Measurements from ENCODE around the gene PRDM8.
"Not testable (repeated sequence)": the region's sequence is repeated elsewhere in the genome, so short reads cannot be mapped to it uniquely, and the experiment has no call there.

The PRDM8 gene

GRCh38 chr4:80231180-80231579 lies 33.9 kb downstream of the PRDM8 start:
- DNase-seq = no peak

- DNase-seq = no peak
These were observed 35.5 kb downstream of the PRDM8 start for GRCh38 chr4:80232707-80233370.

- DNase-seq = no peak
These were observed 36.1 kb downstream of the PRDM8 start for GRCh38 chr4:80233390-80233789.

GRCh38 chr4:80235451-80235850 lies 38.1 kb downstream of the PRDM8 start:
- no peak for DNase-seq

GRCh38 chr4:80237992-80238391 lies 40.7 kb downstream of the PRDM8 start:
- DNase-seq = no peak

GRCh38 chr4:80239480-80240150 lies 42.3 kb downstream of the PRDM8 start:
- DNase-seq = no peak

GRCh38 chr4:80240976-80241375 lies 43.7 kb downstream of the PRDM8 start:
- DNase-seq = no peak

- peak; percentile 0 for DNase-seq
These were observed 46.1 kb downstream of the PRDM8 start for GRCh38 chr4:80243274-80244018.

GRCh38 chr4:80247484-80247883 lies 50.2 kb downstream of the PRDM8 start:
- not testable (repeated sequence) for DNase-seq

GRCh38 chr4:80249144-80249543 lies 51.8 kb downstream of the PRDM8 start:
- no peak for DNase-seq

- no peak for DNase-seq
These were observed 55.1 kb downstream of the PRDM8 start for GRCh38 chr4:80252427-80252826.

GRCh38 chr4:80252953-80253352 lies 55.6 kb downstream of the PRDM8 start:
- DNase-seq = no peak

GRCh38 chr4:80253510-80253909 lies 56.2 kb downstream of the PRDM8 start:
- DNase-seq = no peak

Measured in NCI-H510A (cell line).